Smooth muscle cell (in vitro differentiated cells): ENCODE measurements around the gene TENT5C. TPM values are rescaled to one million over a fixed set of nuclear protein-coding genes. Genes with fewer than 3 reads are reported as not detected.

ENCODE experiments used
- DNase-seq: peaks from one replicate; lab custom pipeline; 2025; ENCODE audit not compliant: unreplicated experiment; lab: John Stamatoyannopoulos, UW
- H2AFZ ChIP-seq: fragments of 200-600 bp; sonication (generic); 2 replicates; pipeline ENCODE4 v1.6.0; 2016; ENCODE audit warnings: antibody characterized with exemption, low read depth, mild to moderate bottlenecking
- H3F3A ChIP-seq: fragments of 200-600 bp; sonication (generic); 2 replicates; pipeline ENCODE4 v1.6.0; 2017; ENCODE audit warnings: antibody characterized with exemption, low read depth
- H3K27ac ChIP-seq: fragments of 200-600 bp; sonication (generic); 2 replicates; pipeline ENCODE4 v1.5.1; 2016; ENCODE audit warnings: low read depth, mild to moderate bottlenecking
- H3K27me3 ChIP-seq: fragments of 200-600 bp; sonication (generic); 2 replicates; pipeline ENCODE4 v1.6.1; 2016; ENCODE audit warnings: low read depth, mild to moderate bottlenecking
- H3K36me3 ChIP-seq: fragments of 200-600 bp; sonication (generic); 2 replicates; pipeline ENCODE4 v1.5.1; 2016; ENCODE audit warnings: low read depth
- H3K4me1 ChIP-seq: fragments of 200-600 bp; sonication (generic); 2 replicates; pipeline ENCODE4 v1.5.1; 2016; ENCODE audit warnings: low read depth
- H3K4me2 ChIP-seq: fragments of 200-600 bp; sonication (generic); 2 replicates; pipeline ENCODE4 v1.6.0; 2016; ENCODE audit warnings: mild to moderate bottlenecking
- H3K4me3 ChIP-seq: fragments of 200-600 bp; sonication (generic); 2 replicates; pipeline ENCODE4 v1.5.1; 2016; ENCODE audit warnings: mild to moderate bottlenecking
- H3K79me2 ChIP-seq: fragments of 200-600 bp; sonication (generic); 2 replicates; pipeline ENCODE4 v1.6.0; 2016; ENCODE audit warnings: low read depth, mild to moderate bottlenecking
- H3K9ac ChIP-seq: fragments of 200-600 bp; sonication (generic); 2 replicates; pipeline ENCODE4 v1.6.0; 2016; ENCODE audit warnings: low read depth
- H3K9me3 ChIP-seq: fragments of 200-600 bp; sonication (generic); replicated peaks from 2 replicates; pipeline ENCODE4 v1.5.1; 2016; ENCODE audit warnings: low read depth
- H4K20me1 ChIP-seq: fragments of 200-600 bp; sonication (generic); 2 replicates; pipeline ENCODE4 v1.6.0; 2016; ENCODE audit warnings: low read depth
- WGBS: methylation state at CpG from one replicate; pipeline ENCODE4 v1.1.7; 2016; ENCODE audit warnings: low lambda C conversion rate; 5-methylcytosine and 5-hydroxymethylcytosine counted together
- polyA plus RNA-seq: library from polyadenylated mRNA; unstranded; fragments of >200 nt; fragmentation: Nextera tagmentation; extraction: Ambion mirVana; gene quantifications from 2 replicates; pipeline ENCODE4 v1.2.1, GENCODE V29; 2016
- total RNA-seq: library from RNA; depleted of rRNA; stranded (reverse); fragments of >200 nt; gene quantifications from 2 replicates; pipeline ENCODE4 v1.2.3, GENCODE V29; 2014
- TF ChIP-seq, protein P1 (sequence below): fragments of 200-600 bp; sonication (generic); IDR thresholded peaks from 2 replicates; pipeline ENCODE4 v1.5.1; 2017; ENCODE audit warnings: borderline replicate concordance, mild to moderate bottlenecking, antibody characterized with exemption; ENCODE audit not compliant: insufficient read depth, poor library complexity, severe bottlenecking

TENT5C gene
- total and polyA plus RNA-seq, 2 experiments from 2014 or later = 5.3 to 5.7 TPM

DNA sequence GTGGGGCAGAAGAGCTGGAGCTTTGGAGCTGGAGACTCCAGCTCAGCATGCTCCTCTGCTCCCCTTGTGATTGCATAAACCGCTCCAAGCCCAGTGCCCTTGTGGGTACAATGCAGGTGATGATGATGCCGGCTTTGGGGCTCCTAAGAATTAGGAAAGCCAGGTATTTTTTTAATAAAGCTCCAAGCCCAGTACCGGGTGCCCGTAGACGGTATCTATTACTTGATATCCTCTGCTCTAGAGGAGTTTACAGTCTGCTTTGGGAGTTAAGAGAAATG lies 27.2 kb downstream of the TENT5C start:
- no peak overlapping the region for H3K9ac ChIP-seq
- H3K79me2 ChIP-seq = no peaks in the 10 kb centered on the region
- no peak overlapping the region for H2AFZ ChIP-seq
- 47% methylated on average over 5 of the region's 5 CpGs for WGBS
- H3K4me1 ChIP-seq = peaks cover 9% of the 10 kb centered on the region
- no peak for DNase-seq
- no peaks in the 10 kb centered on the region for H3K36me3 ChIP-seq
- no peak overlapping the region for H3K27ac ChIP-seq
- no peaks in the 10 kb centered on the region for H4K20me1 ChIP-seq
- H3K27me3 ChIP-seq = no peaks in the 10 kb centered on the region
- TF ChIP-seq, protein P1, sequence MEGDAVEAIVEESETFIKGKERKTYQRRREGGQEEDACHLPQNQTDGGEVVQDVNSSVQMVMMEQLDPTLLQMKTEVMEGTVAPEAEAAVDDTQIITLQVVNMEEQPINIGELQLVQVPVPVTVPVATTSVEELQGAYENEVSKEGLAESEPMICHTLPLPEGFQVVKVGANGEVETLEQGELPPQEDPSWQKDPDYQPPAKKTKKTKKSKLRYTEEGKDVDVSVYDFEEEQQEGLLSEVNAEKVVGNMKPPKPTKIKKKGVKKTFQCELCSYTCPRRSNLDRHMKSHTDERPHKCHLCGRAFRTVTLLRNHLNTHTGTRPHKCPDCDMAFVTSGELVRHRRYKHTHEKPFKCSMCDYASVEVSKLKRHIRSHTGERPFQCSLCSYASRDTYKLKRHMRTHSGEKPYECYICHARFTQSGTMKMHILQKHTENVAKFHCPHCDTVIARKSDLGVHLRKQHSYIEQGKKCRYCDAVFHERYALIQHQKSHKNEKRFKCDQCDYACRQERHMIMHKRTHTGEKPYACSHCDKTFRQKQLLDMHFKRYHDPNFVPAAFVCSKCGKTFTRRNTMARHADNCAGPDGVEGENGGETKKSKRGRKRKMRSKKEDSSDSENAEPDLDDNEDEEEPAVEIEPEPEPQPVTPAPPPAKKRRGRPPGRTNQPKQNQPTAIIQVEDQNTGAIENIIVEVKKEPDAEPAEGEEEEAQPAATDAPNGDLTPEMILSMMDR = no peak
- H3K9me3 ChIP-seq = no peaks in the 10 kb centered on the region
- H3K4me3 ChIP-seq = no peak overlapping the region
- H3F3A ChIP-seq = no peaks in the 10 kb centered on the region
- peak overlapping the region; percentile 57 for H3K4me2 ChIP-seq

DNA sequence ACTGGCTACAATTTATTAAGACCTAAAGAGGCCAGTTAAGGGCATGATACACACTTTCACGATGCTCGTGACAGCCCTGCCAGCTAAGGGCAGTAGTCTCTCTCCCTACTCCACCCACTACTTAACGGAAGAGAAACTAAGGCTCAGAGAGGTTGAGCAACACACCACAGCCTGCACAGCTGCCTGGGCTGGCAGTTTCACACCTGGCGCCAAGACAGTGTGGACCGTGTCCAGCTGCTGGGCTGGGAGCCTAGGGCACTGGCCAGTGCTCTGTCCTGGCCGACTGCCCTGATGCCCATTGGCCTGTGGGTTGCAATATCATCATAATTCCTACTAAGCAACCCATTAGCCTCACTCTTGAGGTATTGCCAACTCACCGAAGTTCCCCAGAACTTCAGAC lies 27.6 kb downstream of the TENT5C start:
- Histone ChIP-seq H3K36me3 (no peaks in the 10 kb centered on the region), H3F3A (no peaks in the 10 kb centered on the region), H3K27me3 (no peaks in the 10 kb centered on the region), H3K79me2 (no peaks in the 10 kb centered on the region), H3K9me3 (no peaks in the 10 kb centered on the region), H3K4me3 (no peak overlapping the region), H3K27ac (no peak overlapping the region), H3K4me2 (peak overlapping the region; percentile 57), H2AFZ (no peak overlapping the region), H3K9ac (no peak overlapping the region), H3K4me1 (peaks cover 9% of the 10 kb centered on the region), H4K20me1 (no peaks in the 10 kb centered on the region)
- no peak for DNase-seq
- TF ChIP-seq, protein P1 = no peak
- 67% methylated on average over 7 of the region's 7 CpGs for WGBS

- Histone ChIP-seq H3K4me1 (peaks cover 9% of the 10 kb centered on the region), H3K27ac (no peak overlapping the region), H3K9ac (no peak overlapping the region), H3K9me3 (no peaks in the 10 kb centered on the region), H3K36me3 (no peaks in the 10 kb centered on the region), H2AFZ (no peak overlapping the region), H3K79me2 (no peaks in the 10 kb centered on the region), H3F3A (no peaks in the 10 kb centered on the region), H3K27me3 (no peaks in the 10 kb centered on the region), H4K20me1 (no peaks in the 10 kb centered on the region), H3K4me3 (no peak overlapping the region), H3K4me2 (no peak overlapping the region)
- WGBS = over 99% methylated on average over 5 of the region's 5 CpGs
- TF ChIP-seq, protein P1 = no peak
- no peak for DNase-seq
These were observed 28.1 kb downstream of the TENT5C start for GRCh38 chr1:117633936-117634335.

GRCh38 chr1:117634631-117635030 lies 28.8 kb downstream of the TENT5C start:
- Histone ChIP-seq H4K20me1 (no peaks in the 10 kb centered on the region), H3K79me2 (no peaks in the 10 kb centered on the region), H2AFZ (no peak overlapping the region), H3K27ac (no peak overlapping the region), H3K27me3 (no peaks in the 10 kb centered on the region), H3K4me3 (no peak overlapping the region), H3K9me3 (no peaks in the 10 kb centered on the region), H3K4me2 (no peak overlapping the region), H3K9ac (no peak overlapping the region), H3F3A (no peaks in the 10 kb centered on the region), H3K4me1 (peaks cover 9% of the 10 kb centered on the region), H3K36me3 (no peaks in the 10 kb centered on the region)
- WGBS = 100% methylated on average over 3 of the region's 3 CpGs
- no peak for DNase-seq
- TF ChIP-seq, protein P1 = no peak
